GM23338 (cell line): ENCODE results near the gene SLC4A7. TPM values are rescaled to one million over a fixed set of nuclear protein-coding genes. Genes with fewer than 3 reads are reported as not detected.

ENCODE experiments used
- ATAC-seq: fragments of 200-7000 bp; cut with Tn5 transposase; 3 replicates; pipeline ENCODE4 v1.9.1; 2020
- DNase-seq: peaks from one replicate; pipeline ENCODE4 v3.0.0-alpha.2; 2015; ENCODE audit warnings: low spot score
- H2AFZ ChIP-seq: fragments of 200-600 bp; sonication (generic); 2 replicates; pipeline ENCODE4 v1.8.0; 2016; ENCODE audit warnings: antibody characterized with exemption, mild to moderate bottlenecking, moderate library complexity
- H3F3A ChIP-seq: fragments of 200-600 bp; sonication (generic); replicated peaks from 2 replicates; pipeline ENCODE4 v1.8.0; 2017; ENCODE audit warnings: antibody characterized with exemption, mixed run types, low read depth
- H3K27ac ChIP-seq: fragments of 200-600 bp; sonication (generic); 2 replicates; pipeline ENCODE4 v1.6.1; 2016; ENCODE audit warnings: low read depth
- H3K27me3 ChIP-seq: fragments of 200-600 bp; sonication (generic); 2 replicates; pipeline ENCODE4 v1.8.0; 2016; ENCODE audit warnings: mild to moderate bottlenecking, mixed run types, moderate library complexity; ENCODE audit not compliant: insufficient read depth
- H3K36me3 ChIP-seq: fragments of 200-600 bp; sonication (generic); 2 replicates; pipeline ENCODE4 v1.8.0; 2016; ENCODE audit warnings: mild to moderate bottlenecking; ENCODE audit not compliant: insufficient read depth
- H3K4me1 ChIP-seq: fragments of 200-600 bp; sonication (generic); 2 replicates; pipeline ENCODE4 v1.8.0; 2016; ENCODE audit warnings: mild to moderate bottlenecking, moderate library complexity; ENCODE audit not compliant: insufficient read depth
- H3K4me2 ChIP-seq: fragments of 200-600 bp; sonication (generic); 2 replicates; pipeline ENCODE4 v1.7.1; 2017; ENCODE audit warnings: mixed run types
- H3K4me3 ChIP-seq: fragments of 200-600 bp; sonication (generic); 2 replicates; pipeline ENCODE4 v1.6.1; 2016; ENCODE audit warnings: mixed run types
- H3K79me2 ChIP-seq: fragments of 200-600 bp; sonication (generic); replicated peaks from 2 replicates; pipeline ENCODE4 v1.8.0; 2017; ENCODE audit warnings: mild to moderate bottlenecking; ENCODE audit not compliant: insufficient read depth
- H3K9me2 ChIP-seq: fragments of 200-600 bp; sonication (generic); 2 replicates; pipeline ENCODE4 v1.8.0; 2017; ENCODE audit not compliant: insufficient read depth
- H4K20me1 ChIP-seq: fragments of 200-600 bp; sonication (generic); replicated peaks from 2 replicates; pipeline ENCODE4 v1.8.0; 2017; ENCODE audit warnings: mild to moderate bottlenecking; ENCODE audit not compliant: insufficient read depth
- H3K27ac Mint-ChIP-seq: 2 replicates; pipeline ENCODE4 v1.8.0; 2020; ENCODE audit warnings: inconsistent platforms, mild to moderate bottlenecking, moderate library complexity, mixed read lengths
- H3K27me3 Mint-ChIP-seq: 3 replicates; pipeline ENCODE4 v1.8.0; 2022; ENCODE audit warnings: low read depth, mild to moderate bottlenecking, moderate library complexity, mixed read lengths, inconsistent platforms; ENCODE audit not compliant: insufficient read depth, poor library complexity
- H3K36me3 Mint-ChIP-seq: 3 replicates; pipeline ENCODE4 v1.8.0; 2021; ENCODE audit warnings: low read depth, mild to moderate bottlenecking, inconsistent platforms, moderate library complexity, mixed read lengths
- H3K4me1 Mint-ChIP-seq: 3 replicates; pipeline ENCODE4 v1.8.0; 2020; ENCODE audit warnings: mild to moderate bottlenecking, inconsistent platforms, mixed read lengths
- H3K4me3 Mint-ChIP-seq: 3 replicates; pipeline ENCODE4 v1.8.0; 2021; ENCODE audit warnings: moderate library complexity, mild to moderate bottlenecking, inconsistent platforms, mixed read lengths
- H3K9me3 Mint-ChIP-seq: 3 replicates; pipeline ENCODE4 v1.8.0; 2020; ENCODE audit warnings: moderate library complexity, mild to moderate bottlenecking, inconsistent platforms, mixed read lengths
- CREB1 ChIP-seq: fragments of 250-450 bp; sonication (Bioruptor Pico); IDR thresholded peaks from 2 replicates; pipeline ENCODE4 v1.5.0; 2020; ENCODE audit warnings: low read depth, mild to moderate bottlenecking, moderate library complexity
- CTCF ChIP-seq, 2 experiments: fragments of 200-600 bp in 1 of 2; sonication (generic) in 1 of 2; conservative IDR thresholded peaks; 2 replicates each; pipeline versions ENCODE4 v1.5.1 to v1.6.1; 2016 to 2017; ENCODE audit warnings: antibody characterized with exemption in 2 of 2, low read depth in 2 of 2, mild to moderate bottlenecking in 2 of 2, moderate library complexity in 1 of 2
- ETS1 ChIP-seq: IDR thresholded peaks from 2 replicates; pipeline ENCODE4 v1.6.1; 2016; ENCODE audit warnings: antibody characterized with exemption
- EZH2 ChIP-seq: fragments of 200-600 bp; sonication (generic); IDR thresholded peaks from one replicate; pipeline ENCODE4 v1.8.0; 2017; ENCODE audit warnings: antibody characterized with exemption, mild to moderate bottlenecking, low read depth; ENCODE audit not compliant: unreplicated experiment
- EZH2phosphoT487 ChIP-seq: fragments of 200-600 bp; sonication (generic); IDR thresholded peaks from one replicate; pipeline ENCODE4 v1.8.1; 2018; ENCODE audit warnings: antibody characterized with exemption; ENCODE audit not compliant: unreplicated experiment
- JUNB ChIP-seq: IDR thresholded peaks from one replicate; pipeline ENCODE4 v1.6.1; 2016; ENCODE audit warnings: antibody characterized with exemption; ENCODE audit not compliant: unreplicated experiment
- NANOG ChIP-seq: IDR thresholded peaks from 2 replicates; pipeline ENCODE4 v1.6.1; 2016; ENCODE audit warnings: antibody characterized with exemption, borderline replicate concordance
- POLR2AphosphoS5 ChIP-seq: IDR thresholded peaks from 2 replicates; pipeline ENCODE4 v1.6.1; 2016; ENCODE audit warnings: antibody characterized with exemption, low read depth
- STAT1 ChIP-seq: IDR thresholded peaks from one replicate; pipeline ENCODE4 v1.6.1; 2016; ENCODE audit warnings: antibody characterized with exemption; ENCODE audit not compliant: unreplicated experiment
- ZNF114 ChIP-seq: fragments of 250-450 bp; sonication (Bioruptor Pico); IDR thresholded peaks from 2 replicates; pipeline ENCODE4 v1.5.0; 2020; ENCODE audit warnings: mild to moderate bottlenecking, moderate library complexity
- ZNF331 ChIP-seq: fragments of 250-450 bp; sonication (Bioruptor Pico); IDR thresholded peaks from 2 replicates; pipeline ENCODE4 v1.5.0; 2020; ENCODE audit warnings: low read depth, mild to moderate bottlenecking, moderate library complexity
- ZNF462 ChIP-seq: fragments of 250-450 bp; sonication (Bioruptor Pico); IDR thresholded peaks from 2 replicates; pipeline ENCODE4 v1.5.0; 2020; ENCODE audit warnings: mild to moderate bottlenecking, moderate library complexity
- polyA plus RNA-seq: library from polyadenylated mRNA; unstranded; fragments of >200 nt; fragmentation: Nextera tagmentation; extraction: Ambion mirVana; gene quantifications from 2 replicates; pipeline ENCODE4 v1.2.1, GENCODE V29; 2016
- total RNA-seq: library from RNA; depleted of rRNA; stranded (reverse); fragments of >200 nt; shearing (Covaris generic); gene quantifications from 2 replicates; pipeline ENCODE4 v1.2.3, GENCODE V29; 2014

Gene SLC4A7
- total and polyA plus RNA-seq, 2 experiments from 2014 or later, result 44.4 to 101 TPM

- no peaks in the 10 kb centered on the region for H3K4me1 Mint-ChIP-seq
- Histone ChIP-seq H4K20me1 (0 out of 2 replicates have a peak, but pooled peaks cover 5% of the 10 kb centered on the region), H3K4me3 (no peak overlapping the region), H3K79me2 (no peaks in the 10 kb centered on the region), H3K4me2 (no peak overlapping the region), H2AFZ (no peak overlapping the region), H3K9me2 (no peaks in the 10 kb centered on the region; the same call in 1 of the 2 replicates), H3F3A (no peaks in the 10 kb centered on the region), H3K27ac (no peak overlapping the region), H3K36me3 (peaks cover 19% of the 10 kb centered on the region), H3K4me1 (no peaks in the 10 kb centered on the region), H3K27me3 (no peaks in the 10 kb centered on the region)
- DNase-seq, result no peak
- no peaks in the 10 kb centered on the region for H3K9me3 Mint-ChIP-seq
- peaks cover 62% of the 10 kb centered on the region for H3K36me3 Mint-ChIP-seq
- no peak overlapping the region for H3K4me3 Mint-ChIP-seq
- no peak overlapping the region for H3K27ac Mint-ChIP-seq
- TF ChIP-seq CTCF (conservative IDR thresholded peaks at IDR 0.05; ENCODE audit: low read depth in 2 of 2), result no peak
- TF ChIP-seq JUNB, result no peak
- no peak for TF ChIP-seq EZH2phosphoT487
- no peak for TF ChIP-seq STAT1
- no peak for TF ChIP-seq EZH2
- TF ChIP-seq CREB1 (CRISPR knock-in tag), result no peak
- no peak for TF ChIP-seq ZNF331 (CRISPR knock-in tag)
- no peak for TF ChIP-seq POLR2AphosphoS5
- TF ChIP-seq NANOG, result no peak
- H3K27me3 Mint-ChIP-seq, result no peaks in the 10 kb centered on the region
- no peak for ATAC-seq
These were observed 53.1 kb downstream of the SLC4A7 start for GRCh38 chr3:27431116-27431515.

- Histone ChIP-seq H3K27ac (no peak overlapping the region), H2AFZ (no peak overlapping the region), H3K4me1 (no peaks in the 10 kb centered on the region), H3K36me3 (peaks cover 15% of the 10 kb centered on the region), H3K27me3 (no peaks in the 10 kb centered on the region), H4K20me1 (0 out of 2 replicates have a peak, but pooled peaks cover 5% of the 10 kb centered on the region), H3K9me2 (no peaks in the 10 kb centered on the region; the same call in 1 of the 2 replicates), H3K4me3 (no peak overlapping the region), H3K4me2 (no peak overlapping the region), H3K79me2 (0 out of 2 replicates have a peak, but pooled peaks cover under 1% of the 10 kb centered on the region), H3F3A (no peaks in the 10 kb centered on the region)
- Mint-ChIP-seq H3K27ac (no peak overlapping the region), H3K27me3 (no peaks in the 10 kb centered on the region), H3K36me3 (peaks cover 52% of the 10 kb centered on the region), H3K4me1 (no peaks in the 10 kb centered on the region), H3K4me3 (no peak overlapping the region), H3K9me3 (no peaks in the 10 kb centered on the region)
- DNase-seq, result no peak
- ATAC-seq, result no peak
- TF ChIP-seq CREB1 (CRISPR knock-in tag) (no peak), JUNB (no peak), ETS1 (no peak), ZNF331 (CRISPR knock-in tag) (no peak), ZNF114 (CRISPR knock-in tag) (no peak), EZH2phosphoT487 (no peak), EZH2 (no peak), ZNF462 (no peak), POLR2AphosphoS5 (no peak)
These were observed 54.3 kb downstream of the SLC4A7 start for GRCh38 chr3:27429909-27430308.
